Measurements from ENCODE around the gene HS2ST1. TPM values are rescaled to one million over a fixed set of nuclear protein-coding genes. Genes with fewer than 3 reads are reported as not detected.

The HS2ST1 gene
- total and polyA plus RNA-seq, 2 donors (not counting 1 experiment from before 2014, with no cell fraction given), result 19.2 to 22.5 TPM

- Histone ChIP-seq H4K20me1 (ENCODE audit: control insufficient read depth, extremely low read depth, insufficient read depth, low read length) (no peaks in the 10 kb centered on the region), H3K4me2 (ENCODE audit: extremely low read depth, insufficient read depth, low read length) (peak overlapping the region; percentile 59), H3K4me3 (replicated peaks in 1 of 4; ENCODE audit: control extremely low read depth in 1 of 4, insufficient read depth in 1 of 4, low read depth in 3 of 4, low read length in 4 of 4) (peak overlapping the region in 2 of 4 experiments; percentile 21 to 33), H3K36me3 (ENCODE audit: control insufficient read depth, insufficient read depth, low read length) (no peaks in the 10 kb centered on the region), H2AFZ (ENCODE audit: low read length) (no peak overlapping the region), H3K79me2 (ENCODE audit: control insufficient read depth, insufficient read depth, low read length) (no peaks in the 10 kb centered on the region), H3K27me3 (ENCODE audit: control insufficient read depth, insufficient read depth, low read length) (no peaks in the 10 kb centered on the region), H3K9ac (ENCODE audit: insufficient read depth, low read length) (no peak overlapping the region), H3K9me3 (ENCODE audit: control insufficient read depth, insufficient read depth, low read depth, low read length) (no peaks in the 10 kb centered on the region), H3K4me1 (ENCODE audit: control insufficient read depth, extremely low read depth, insufficient read depth, low read length) (peaks cover 2% of the 10 kb centered on the region), H3K27ac (ENCODE audit: insufficient read depth, low read length) (no peak overlapping the region)
- peak in 1 of 2 donors; percentile 3 for DNase-seq (ENCODE audit: low read depth in 2 of 2)
- TF ChIP-seq, protein P1, sequence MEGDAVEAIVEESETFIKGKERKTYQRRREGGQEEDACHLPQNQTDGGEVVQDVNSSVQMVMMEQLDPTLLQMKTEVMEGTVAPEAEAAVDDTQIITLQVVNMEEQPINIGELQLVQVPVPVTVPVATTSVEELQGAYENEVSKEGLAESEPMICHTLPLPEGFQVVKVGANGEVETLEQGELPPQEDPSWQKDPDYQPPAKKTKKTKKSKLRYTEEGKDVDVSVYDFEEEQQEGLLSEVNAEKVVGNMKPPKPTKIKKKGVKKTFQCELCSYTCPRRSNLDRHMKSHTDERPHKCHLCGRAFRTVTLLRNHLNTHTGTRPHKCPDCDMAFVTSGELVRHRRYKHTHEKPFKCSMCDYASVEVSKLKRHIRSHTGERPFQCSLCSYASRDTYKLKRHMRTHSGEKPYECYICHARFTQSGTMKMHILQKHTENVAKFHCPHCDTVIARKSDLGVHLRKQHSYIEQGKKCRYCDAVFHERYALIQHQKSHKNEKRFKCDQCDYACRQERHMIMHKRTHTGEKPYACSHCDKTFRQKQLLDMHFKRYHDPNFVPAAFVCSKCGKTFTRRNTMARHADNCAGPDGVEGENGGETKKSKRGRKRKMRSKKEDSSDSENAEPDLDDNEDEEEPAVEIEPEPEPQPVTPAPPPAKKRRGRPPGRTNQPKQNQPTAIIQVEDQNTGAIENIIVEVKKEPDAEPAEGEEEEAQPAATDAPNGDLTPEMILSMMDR (conservative IDR thresholded peaks at IDR 0.05 in 1 of 2, IDR thresholded peaks at IDR 0.05 in 1 of 2; ENCODE audit: low read depth in 1 of 2, low read length in 2 of 2), result no peak
- no peak for TF ChIP-seq EZH2 (IDR thresholded peaks at IDR 0.05; ENCODE audit: low read length, missing control alignments)
Measured at GRCh38 chr1:86953167-86953566, 38.7 kb downstream of the HS2ST1 start.

DNA sequence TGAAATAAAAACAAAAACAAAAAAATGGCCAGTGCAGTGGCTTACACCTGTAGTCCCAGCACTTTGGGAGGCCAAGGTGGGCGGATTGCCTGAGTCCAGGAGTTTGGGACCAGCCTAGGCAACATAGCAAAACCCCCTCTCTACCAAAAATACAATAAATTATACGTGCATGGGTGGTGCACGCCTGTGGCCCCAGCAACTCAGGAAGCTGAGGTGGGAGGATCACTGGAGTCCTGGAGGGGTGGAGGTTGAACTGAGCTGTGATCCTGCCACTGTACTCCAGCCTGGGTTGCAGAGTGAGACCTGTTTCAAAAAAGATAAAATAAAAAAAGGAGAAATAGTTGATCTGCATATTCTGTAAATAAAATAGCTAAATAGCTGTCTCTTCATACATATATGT lies 41.2 kb downstream of the HS2ST1 start:
- H3K9me3 ChIP-seq (ENCODE audit: control insufficient read depth, insufficient read depth, low read depth, low read length), result no peaks in the 10 kb centered on the region
- H4K20me1 ChIP-seq (ENCODE audit: control insufficient read depth, extremely low read depth, insufficient read depth, low read length), result no peaks in the 10 kb centered on the region
- H3K4me3 ChIP-seq (replicated peaks in 1 of 4; ENCODE audit: control extremely low read depth in 1 of 4, insufficient read depth in 1 of 4, low read depth in 3 of 4, low read length in 4 of 4), result no peak overlapping the region
- no peak for TF ChIP-seq EZH2 (IDR thresholded peaks at IDR 0.05; ENCODE audit: low read length, missing control alignments)
- TF ChIP-seq, protein P1 (conservative IDR thresholded peaks at IDR 0.05 in 1 of 2, IDR thresholded peaks at IDR 0.05 in 1 of 2; ENCODE audit: low read depth in 1 of 2, low read length in 2 of 2), result no peak
- H3K4me2 ChIP-seq (ENCODE audit: extremely low read depth, insufficient read depth, low read length), result no peak overlapping the region
- H3K4me1 ChIP-seq (ENCODE audit: control insufficient read depth, extremely low read depth, insufficient read depth, low read length), result peaks cover 2% of the 10 kb centered on the region
- no peaks in the 10 kb centered on the region for H3K79me2 ChIP-seq (ENCODE audit: control insufficient read depth, insufficient read depth, low read length)
- no peak overlapping the region for H2AFZ ChIP-seq (ENCODE audit: low read length)
- H3K27ac ChIP-seq (ENCODE audit: insufficient read depth, low read length), result no peak overlapping the region
- no peaks in the 10 kb centered on the region for H3K36me3 ChIP-seq (ENCODE audit: control insufficient read depth, insufficient read depth, low read length)
- no peaks in the 10 kb centered on the region for H3K27me3 ChIP-seq (ENCODE audit: control insufficient read depth, insufficient read depth, low read length)
- H3K9ac ChIP-seq (ENCODE audit: insufficient read depth, low read length), result no peak overlapping the region
- no peak for DNase-seq (ENCODE audit: low read depth in 2 of 2)

GRCh38 chr1:86956221-86956620 lies 41.8 kb downstream of the HS2ST1 start:
- Histone ChIP-seq H3K9ac (ENCODE audit: insufficient read depth, low read length) (no peak overlapping the region), H3K4me2 (ENCODE audit: extremely low read depth, insufficient read depth, low read length) (no peak overlapping the region), H2AFZ (ENCODE audit: low read length) (no peak overlapping the region), H3K36me3 (ENCODE audit: control insufficient read depth, insufficient read depth, low read length) (no peaks in the 10 kb centered on the region), H3K79me2 (ENCODE audit: control insufficient read depth, insufficient read depth, low read length) (no peaks in the 10 kb centered on the region), H4K20me1 (ENCODE audit: control insufficient read depth, extremely low read depth, insufficient read depth, low read length) (no peaks in the 10 kb centered on the region), H3K4me1 (ENCODE audit: control insufficient read depth, extremely low read depth, insufficient read depth, low read length) (no peaks in the 10 kb centered on the region), H3K9me3 (ENCODE audit: control insufficient read depth, insufficient read depth, low read depth, low read length) (no peaks in the 10 kb centered on the region), H3K27ac (ENCODE audit: insufficient read depth, low read length) (no peak overlapping the region), H3K4me3 (replicated peaks in 1 of 4; ENCODE audit: control extremely low read depth in 1 of 4, insufficient read depth in 1 of 4, low read depth in 3 of 4, low read length in 4 of 4) (no peak overlapping the region), H3K27me3 (ENCODE audit: control insufficient read depth, insufficient read depth, low read length) (no peaks in the 10 kb centered on the region)
- no peak for DNase-seq (ENCODE audit: low read depth in 2 of 2)
- no peak for TF ChIP-seq EZH2 (IDR thresholded peaks at IDR 0.05; ENCODE audit: low read length, missing control alignments)
- TF ChIP-seq, protein P1 (conservative IDR thresholded peaks at IDR 0.05 in 1 of 2, IDR thresholded peaks at IDR 0.05 in 1 of 2; ENCODE audit: low read depth in 1 of 2, low read length in 2 of 2), result no peak
